ENCODE measurements around the gene DOK5.
"Not testable (repeated sequence)": the region's sequence is repeated elsewhere in the genome, so short reads cannot be mapped to it uniquely, and the experiment has no call there.

DNA sequence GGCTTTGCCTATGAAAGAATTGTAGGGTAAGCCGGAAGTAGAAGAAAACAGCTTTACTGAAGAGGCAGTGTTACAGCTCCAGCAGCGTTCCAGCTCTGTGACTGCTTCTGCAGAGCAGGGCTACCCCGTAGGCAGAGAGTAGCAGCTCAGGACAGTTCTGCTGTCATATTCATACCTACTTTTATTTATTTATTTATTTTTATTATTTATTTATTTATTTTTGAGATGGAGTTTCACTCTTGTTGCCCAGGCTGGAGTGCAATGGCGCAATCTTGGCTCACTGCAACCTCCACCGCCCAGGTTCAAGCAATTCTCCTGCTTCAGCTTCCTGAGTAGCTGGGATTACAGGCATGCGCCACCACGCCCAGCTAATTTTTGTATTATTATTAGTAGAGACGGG is 39.0 kb upstream of the DOK5 start:
- TF ChIP-seq, protein P1, sequence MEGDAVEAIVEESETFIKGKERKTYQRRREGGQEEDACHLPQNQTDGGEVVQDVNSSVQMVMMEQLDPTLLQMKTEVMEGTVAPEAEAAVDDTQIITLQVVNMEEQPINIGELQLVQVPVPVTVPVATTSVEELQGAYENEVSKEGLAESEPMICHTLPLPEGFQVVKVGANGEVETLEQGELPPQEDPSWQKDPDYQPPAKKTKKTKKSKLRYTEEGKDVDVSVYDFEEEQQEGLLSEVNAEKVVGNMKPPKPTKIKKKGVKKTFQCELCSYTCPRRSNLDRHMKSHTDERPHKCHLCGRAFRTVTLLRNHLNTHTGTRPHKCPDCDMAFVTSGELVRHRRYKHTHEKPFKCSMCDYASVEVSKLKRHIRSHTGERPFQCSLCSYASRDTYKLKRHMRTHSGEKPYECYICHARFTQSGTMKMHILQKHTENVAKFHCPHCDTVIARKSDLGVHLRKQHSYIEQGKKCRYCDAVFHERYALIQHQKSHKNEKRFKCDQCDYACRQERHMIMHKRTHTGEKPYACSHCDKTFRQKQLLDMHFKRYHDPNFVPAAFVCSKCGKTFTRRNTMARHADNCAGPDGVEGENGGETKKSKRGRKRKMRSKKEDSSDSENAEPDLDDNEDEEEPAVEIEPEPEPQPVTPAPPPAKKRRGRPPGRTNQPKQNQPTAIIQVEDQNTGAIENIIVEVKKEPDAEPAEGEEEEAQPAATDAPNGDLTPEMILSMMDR (conservative IDR thresholded peaks at IDR 0.05; ENCODE audit: low read depth, low read length): not testable (repeated sequence)
- not testable (repeated sequence) for TF ChIP-seq POLR2A (IDR thresholded peaks at IDR 0.05; ENCODE audit: low read depth, low read length); MAFK (IDR thresholded peaks at IDR 0.05; ENCODE audit: low read depth, low read length); RAD21 (IDR thresholded peaks at IDR 0.05; ENCODE audit: low read length); NFE2L2 (IDR thresholded peaks at IDR 0.05; ENCODE audit: low read depth, low read length); RFX5 (IDR thresholded peaks at IDR 0.05; ENCODE audit: low read depth, low read length); CHD1 (IDR thresholded peaks at IDR 0.05; ENCODE audit: low read depth, low read length); SMC3 (IDR thresholded peaks at IDR 0.05; ENCODE audit: low read depth, low read length)
- TF ChIP-seq, protein P2, sequence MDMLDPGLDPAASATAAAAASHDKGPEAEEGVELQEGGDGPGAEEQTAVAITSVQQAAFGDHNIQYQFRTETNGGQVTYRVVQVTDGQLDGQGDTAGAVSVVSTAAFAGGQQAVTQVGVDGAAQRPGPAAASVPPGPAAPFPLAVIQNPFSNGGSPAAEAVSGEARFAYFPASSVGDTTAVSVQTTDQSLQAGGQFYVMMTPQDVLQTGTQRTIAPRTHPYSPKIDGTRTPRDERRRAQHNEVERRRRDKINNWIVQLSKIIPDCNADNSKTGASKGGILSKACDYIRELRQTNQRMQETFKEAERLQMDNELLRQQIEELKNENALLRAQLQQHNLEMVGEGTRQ (IDR thresholded peaks at IDR 0.05; ENCODE audit: low read depth, low read length): not testable (repeated sequence)
